Umbilical cord (tissue), 2 donors: Measurements from ENCODE around the gene MCM9. TPM values are rescaled to one million over a fixed set of nuclear protein-coding genes. Genes with fewer than 3 reads are reported as not detected.
A peak's percentile ranks its signal among the peaks of the same experiment; 100 is the strongest.
"Not testable (repeated sequence)": the region's sequence is repeated elsewhere in the genome, so short reads cannot be mapped to it uniquely, and the experiment has no call there.

Experiments used
- DNase-seq: peaks from one replicate; pipeline ENCODE4 v3.0.0-alpha.2; 2015; ENCODE audit warnings: low spot score
- total RNA-seq: library from RNA; depleted of rRNA; stranded (reverse); fragments of >200 nt; gene quantifications from one replicate; pipeline ENCODE4 v1.2.3, GENCODE V29; 2014; ENCODE audit warnings: low replicate concordance; ENCODE audit not compliant: insufficient read depth

MCM9 gene
- total RNA-seq, 1 donor from 2014 or later, result 21.4 TPM

DNA sequence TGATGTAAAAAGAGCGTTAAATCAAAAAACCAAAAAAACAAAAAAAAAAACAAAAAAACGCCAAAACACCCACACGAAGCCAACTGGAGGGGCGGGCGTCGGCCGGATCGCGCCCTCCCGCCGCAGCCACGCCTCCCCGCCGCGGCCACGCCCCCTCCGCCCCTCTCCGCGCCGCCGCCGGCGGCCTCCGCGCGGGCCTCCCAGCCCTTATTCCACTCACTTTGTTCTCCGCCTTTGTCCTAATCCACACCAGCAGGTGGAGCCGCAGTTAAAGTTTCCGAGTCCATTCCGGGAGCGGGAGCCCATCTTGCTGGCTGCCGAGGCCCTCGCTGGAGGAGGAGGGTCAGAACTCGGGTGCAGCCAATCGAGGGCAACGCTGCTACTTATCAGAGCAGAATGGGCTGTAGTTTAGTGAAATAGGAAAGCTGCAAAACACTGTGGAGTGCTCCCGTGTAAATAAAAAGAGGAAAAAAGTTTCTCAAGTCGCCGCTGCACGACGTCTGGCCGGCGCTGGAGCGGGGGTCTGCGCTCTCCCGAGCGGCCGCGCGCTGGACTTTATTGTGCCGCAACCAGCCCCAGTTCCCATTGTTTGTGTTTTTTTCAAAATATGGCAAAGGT, 41.0 kb downstream of the MCM9 start, which contains the start of gene ASF1A:
ASF1A (plus strand) TSS at position 346 of the 618 bp plus-strand sequence; CDS start at position 608, 262 bp downstream.
- peak; percentile 100 for DNase-seq

DNA sequence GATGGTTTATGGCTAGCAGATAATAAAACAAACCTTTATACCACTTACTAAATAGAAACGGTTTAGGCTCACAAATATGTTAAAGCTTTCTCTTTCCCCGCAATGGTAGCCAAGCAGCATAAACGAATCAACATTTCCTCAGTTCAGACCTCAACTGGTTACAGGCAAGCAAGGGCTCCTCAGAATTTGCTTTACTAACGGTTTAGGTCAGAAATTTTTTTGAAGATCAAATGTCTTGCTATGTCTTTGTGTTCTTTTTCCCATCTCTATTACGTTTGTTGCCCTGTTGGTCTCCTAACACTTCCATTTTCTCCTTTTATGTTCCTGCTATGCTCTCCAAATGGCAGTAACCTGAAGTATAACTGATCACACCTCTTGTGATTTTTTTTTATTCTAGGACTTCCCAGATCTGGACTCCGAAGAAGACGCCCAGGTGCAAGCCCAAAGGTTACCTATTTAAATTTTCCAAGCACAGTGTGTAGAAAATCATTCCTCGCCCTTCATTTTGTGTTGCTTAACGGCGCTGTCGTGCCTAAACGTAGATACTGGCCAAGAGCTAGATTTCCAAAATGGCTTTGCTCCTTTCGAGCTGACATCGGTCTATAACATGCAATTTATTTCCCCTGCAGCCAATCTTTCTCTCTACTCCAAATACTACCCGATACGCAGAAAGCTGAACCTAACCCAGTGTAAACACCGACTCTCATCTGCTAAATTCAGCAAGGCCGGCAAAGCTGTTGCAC, 41.7 kb downstream of the MCM9 start:
- peak; percentile 83 for DNase-seq

DNA sequence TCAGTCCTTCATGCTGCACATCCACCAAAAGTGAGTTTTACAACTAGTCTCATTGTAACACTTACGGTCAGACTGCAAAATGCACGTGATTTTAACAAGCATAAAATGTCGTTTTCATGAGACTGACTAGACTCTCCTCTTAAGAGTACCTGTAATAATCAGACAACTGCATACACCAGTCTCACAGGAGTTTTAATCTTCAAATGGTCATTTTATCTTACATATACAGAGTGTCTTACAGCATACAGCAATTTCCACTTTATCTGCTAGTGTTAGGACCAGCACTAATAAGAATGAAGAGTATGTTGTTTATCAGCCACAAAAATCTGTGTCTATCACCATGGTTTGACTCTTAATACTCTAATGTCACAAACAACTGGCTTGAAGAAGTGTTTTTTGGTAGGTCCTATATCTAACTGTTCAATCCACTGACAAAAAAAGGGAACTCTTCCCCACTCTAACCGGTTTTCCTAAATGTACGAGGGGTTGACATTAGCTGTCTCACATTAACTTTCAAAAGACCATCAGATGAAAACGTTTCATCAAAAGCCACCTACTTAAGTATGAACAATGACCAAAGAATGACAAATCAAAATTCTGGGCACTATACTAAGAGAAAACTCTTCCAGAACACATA, 42.5 kb downstream of the MCM9 start:
- no peak for DNase-seq

DNA sequence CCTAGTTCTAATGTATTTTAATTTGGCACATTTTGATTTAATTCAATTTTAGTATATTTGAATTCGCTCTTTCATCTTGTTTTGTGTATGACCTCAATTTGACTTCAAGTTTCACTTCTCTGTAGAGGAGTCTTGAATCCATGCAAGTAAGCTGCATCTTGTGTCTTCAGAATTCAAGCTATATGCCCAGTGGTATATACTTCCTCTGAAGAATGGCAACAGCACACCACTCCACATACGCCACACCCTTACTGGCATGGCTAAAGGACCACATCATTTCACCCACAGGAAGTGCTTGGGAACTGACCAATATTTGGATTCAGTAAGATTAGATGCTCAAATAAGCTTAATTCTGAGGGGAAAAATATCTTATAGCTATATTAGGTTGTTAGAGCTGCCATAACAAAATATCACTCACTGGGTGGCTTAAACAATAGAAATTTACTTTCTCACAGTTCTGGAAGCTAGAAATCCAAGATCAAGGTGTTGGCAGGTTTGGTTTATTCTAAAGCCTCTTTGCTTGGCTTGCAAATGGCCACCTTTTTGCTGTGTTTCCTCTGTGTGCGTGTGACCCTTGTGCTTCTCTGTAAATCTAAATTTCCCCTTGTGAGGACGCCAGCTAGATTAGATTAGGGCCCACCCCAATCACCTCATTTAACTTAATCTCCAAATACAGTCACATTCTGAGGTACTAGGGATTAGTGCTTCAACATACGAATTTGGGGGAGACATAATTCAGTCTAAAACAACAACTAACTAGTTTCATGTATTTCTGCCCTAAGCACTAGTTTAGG, 43.8 kb downstream of the MCM9 start:
- no peak for DNase-seq

DNA sequence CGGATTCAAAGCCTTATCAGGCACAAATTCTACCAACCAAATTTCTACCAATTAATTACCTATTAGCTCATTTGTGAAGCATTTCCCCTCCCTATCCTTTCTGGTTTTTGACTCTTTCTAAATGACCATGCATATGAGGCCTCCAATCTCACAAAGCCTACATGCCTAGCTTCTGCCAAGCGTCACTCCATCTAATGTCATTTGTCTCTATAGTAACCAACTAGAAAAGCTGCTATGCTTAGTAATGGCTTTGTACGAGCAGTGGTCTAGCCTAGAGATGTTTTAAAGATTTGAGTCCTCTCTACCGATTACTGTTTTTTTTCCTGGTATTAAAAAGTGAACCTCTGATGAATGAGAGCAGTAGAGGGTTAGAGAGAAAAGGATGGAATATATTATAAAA, 45.8 kb downstream of the MCM9 start:
- no peak for DNase-seq

DNA sequence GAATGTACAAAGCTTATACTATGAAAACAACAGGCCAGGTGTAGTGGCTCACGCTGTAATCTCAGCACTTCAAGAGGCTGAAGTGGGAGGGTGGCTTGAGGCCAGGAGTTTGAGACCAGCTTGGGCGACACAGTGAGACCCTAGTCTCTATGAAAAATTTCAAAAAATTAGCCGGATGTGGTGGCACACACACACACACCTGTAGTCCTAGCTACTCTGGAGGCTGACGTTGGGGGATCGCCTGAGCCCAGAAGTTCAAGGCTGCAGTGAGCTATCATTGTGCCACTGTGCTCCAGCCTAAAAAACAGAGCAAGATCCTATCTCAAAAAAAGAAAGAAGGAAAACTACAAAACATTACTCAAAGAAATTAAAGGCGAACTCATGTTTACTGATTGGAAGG, 48.3 kb downstream of the MCM9 start:
- no peak for DNase-seq

DNA sequence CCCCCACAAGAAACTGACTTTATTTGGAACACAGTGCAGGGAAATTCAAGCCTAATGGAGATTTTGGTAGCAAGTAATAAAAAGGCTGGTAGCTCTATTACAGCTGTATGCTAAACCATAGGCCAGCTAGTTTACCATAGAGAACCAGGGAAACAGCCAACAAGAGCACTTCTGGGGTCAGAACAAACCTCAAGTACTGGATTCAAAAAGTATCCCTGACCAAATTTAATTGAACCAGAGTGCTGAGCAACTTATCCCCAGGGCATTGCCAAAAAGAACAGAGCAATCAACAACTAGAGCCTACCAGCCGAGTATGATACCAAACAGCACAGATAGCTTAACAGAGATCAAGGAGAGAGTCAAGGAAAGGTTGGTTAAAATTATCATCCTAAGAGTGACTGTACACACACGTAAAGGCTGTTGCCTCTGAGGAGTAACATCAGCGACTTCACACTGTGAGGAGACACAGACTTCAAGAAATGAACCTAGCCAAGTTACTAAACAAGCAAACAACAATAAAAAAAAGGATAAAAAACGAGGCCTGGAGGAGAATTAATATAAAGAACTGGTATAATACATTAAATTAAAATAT, 52.5 kb downstream of the MCM9 start:
- DNase-seq, result no peak

DNA sequence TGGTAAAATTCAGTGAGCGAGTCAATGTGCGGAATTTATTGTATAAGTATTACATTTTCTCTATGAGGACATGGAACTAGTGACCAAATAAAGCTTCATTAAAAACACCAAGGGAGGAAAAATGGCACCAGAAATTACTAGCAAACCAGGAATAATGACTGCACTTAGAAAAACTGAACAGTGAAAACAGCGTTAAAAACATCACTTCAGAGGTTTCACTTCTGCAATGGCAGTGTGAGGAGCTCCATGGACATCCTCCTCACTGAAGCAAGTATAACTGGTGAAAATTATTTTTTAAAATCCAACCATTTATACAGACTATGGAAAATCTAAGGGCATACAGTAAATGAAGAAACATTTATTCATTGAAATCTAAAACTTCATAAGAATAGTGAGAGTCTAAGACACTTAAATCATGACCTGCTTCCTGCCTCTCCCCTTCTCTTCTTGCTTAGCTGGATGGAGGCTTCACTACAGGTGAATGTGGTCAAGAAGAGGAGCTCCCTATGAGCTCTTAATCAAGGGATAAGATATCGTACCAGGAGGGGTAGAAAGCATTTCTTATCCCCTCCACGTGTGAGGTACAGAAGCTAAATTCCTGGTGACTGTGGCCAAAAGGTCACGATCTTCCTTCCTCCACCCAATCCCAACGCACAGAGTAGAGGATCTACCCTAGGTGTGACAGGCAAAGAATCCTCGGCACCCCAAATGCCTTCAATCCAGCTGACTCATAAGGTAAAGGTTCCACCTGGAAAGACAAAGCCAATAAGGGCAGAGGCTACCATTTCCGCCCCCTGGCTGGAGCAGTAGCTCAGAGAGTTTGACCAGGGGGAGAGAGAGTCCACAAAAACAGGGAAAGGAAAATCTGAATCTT, 53.3 kb downstream of the MCM9 start:
- no peak for DNase-seq

DNA sequence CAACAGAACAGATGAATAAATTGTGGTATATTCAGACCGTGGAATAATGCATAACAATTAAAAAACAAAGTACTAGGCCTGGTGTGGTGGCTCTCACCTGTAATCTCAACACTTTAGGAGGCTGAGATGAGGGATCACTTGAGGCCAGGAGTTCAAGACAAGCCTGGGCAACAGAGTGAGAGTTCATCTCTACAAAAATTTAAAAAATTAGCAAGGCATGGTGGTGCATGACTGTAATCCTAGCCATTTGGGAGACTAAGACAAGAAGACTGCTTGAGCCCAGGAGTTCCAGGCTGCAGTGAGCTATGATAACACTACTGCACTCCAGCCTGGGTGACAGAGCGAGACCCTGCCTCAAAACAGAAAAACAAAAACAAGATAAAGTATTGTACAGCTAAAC, 57.2 kb downstream of the MCM9 start:
- no peak for DNase-seq

DNA sequence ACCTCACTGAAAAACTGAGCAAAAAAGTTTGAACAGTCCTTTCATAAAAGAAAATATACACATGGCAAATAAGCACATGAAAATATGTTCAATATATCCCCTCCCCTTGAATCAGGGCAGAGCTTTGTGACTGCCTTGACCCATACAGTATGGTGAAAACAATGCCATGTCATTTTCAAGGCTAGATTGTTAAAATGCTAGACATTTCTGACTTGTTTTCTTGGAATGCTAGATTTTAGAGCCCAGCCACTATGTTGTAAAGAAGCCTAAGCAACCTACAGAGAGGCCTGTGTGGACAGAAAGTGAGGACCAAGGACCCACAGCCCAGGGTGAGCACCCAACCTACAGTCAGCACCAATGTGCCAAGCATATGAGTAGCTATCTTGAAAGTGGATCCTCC, 58.1 kb downstream of the MCM9 start:
- peak; percentile 6 for DNase-seq

DNA sequence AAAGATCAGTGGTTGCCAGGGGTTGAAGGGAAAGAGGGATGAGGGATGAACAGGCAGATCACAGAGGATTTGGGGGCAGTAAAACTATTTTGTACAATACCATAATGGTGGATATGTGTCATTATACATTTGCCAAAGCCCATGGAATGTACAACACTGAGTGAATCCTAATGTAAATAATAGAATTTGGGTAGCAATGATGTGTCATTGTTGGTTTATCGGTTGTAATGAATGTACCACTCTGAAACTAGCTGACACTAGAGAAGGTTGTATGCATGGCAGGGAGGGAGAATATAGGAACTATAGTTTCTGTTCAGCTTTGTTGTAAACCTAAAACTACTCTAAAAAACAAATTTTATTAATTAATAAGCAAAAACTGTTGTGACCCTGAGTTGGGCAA, 58.8 kb downstream of the MCM9 start:
- DNase-seq, result no peak

DNA sequence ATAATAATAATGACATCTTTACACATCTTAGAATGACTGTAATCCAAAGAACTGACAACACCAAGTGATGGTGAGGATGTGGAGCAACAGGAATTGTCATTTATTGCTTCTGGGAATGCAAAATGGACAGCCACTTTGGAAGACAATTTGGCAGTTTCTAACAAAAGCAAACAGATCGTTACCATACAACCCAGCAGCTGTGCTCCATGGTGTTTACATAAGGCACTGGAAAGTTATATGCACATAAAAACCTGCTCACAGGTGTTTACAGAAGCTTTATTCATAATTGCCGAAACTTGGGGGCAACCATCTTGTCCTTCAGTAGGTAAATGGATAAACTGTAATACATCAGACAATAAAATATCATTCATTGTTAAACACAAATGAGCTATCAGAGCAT, 59.3 kb downstream of the MCM9 start:
- DNase-seq, result no peak

DNA sequence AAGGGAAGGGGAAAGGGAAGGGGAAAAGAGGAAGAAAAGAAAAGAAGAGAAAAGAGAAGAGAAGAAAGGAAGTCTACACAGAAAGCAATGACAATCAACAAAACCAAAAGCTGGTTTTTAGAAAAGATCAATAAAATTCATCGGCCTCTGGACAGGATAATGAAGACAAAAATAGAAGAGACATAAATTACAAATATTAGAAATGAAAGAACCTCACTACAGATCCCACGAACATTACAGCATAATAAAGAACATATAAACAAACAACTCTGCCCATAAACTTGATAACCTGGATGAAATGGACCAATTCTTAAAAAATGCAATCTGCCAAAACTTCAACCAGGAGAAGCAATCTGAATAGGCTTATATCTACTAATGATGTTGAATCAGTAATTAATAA, 61.7 kb downstream of the MCM9 start:
- no peak for DNase-seq

DNA sequence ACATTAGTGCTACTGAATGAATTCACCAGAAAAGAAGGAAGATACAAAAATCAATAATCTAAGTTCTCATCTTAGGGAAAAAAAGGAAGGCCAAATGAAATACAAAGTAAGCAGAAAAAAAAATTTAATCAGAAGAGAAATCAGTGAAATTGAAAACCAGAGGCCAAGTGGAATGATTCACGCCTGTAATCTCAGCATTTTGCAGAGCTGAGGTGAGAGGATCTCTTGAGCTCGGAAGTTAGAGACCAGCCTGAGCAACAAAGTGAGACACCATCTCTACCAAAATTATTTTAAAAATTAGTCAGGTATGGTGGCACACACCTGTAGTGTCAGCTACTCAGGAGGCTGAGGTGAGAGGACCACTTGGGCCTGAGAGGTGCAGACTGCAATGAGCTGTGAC, 62.2 kb downstream of the MCM9 start:
- DNase-seq, result no peak

DNA sequence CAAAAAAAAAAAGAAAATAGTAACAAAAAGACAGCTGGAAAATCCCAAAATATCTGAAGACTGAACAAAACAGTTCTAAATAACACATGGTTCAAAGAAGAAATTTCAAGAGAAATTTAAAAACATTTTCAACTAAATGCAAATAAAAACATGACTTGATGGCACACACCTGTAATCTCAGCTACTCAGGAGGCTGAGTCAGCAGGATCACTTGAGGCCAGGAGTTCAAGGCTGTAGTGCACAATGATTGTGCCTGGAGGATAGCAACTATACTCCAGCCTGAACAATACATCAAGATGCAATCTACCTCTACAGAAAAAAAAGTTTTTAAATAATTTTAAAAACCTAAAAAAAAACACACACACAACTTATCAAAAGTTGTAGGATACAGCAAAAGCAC, 62.6 kb downstream of the MCM9 start:
- DNase-seq, result no peak

DNA sequence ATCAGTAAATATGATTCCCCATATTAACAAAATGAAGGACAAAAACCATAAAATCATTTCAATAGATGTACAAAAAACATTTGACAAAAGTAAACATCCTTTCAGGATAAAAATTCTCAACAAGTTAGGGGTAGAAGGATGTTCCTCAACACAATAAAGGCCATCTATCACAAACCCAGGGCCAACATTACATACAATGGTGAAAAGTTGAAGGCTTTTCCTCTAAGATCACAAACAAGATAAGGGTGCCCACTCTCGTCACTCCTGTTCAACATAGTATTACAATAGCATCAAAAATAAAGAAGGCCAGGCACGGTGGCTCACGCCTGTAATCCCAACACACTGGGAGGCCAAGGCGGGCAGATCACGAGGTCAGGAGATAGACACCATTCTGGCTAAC, 63.6 kb downstream of the MCM9 start:
- DNase-seq, result no peak

DNA sequence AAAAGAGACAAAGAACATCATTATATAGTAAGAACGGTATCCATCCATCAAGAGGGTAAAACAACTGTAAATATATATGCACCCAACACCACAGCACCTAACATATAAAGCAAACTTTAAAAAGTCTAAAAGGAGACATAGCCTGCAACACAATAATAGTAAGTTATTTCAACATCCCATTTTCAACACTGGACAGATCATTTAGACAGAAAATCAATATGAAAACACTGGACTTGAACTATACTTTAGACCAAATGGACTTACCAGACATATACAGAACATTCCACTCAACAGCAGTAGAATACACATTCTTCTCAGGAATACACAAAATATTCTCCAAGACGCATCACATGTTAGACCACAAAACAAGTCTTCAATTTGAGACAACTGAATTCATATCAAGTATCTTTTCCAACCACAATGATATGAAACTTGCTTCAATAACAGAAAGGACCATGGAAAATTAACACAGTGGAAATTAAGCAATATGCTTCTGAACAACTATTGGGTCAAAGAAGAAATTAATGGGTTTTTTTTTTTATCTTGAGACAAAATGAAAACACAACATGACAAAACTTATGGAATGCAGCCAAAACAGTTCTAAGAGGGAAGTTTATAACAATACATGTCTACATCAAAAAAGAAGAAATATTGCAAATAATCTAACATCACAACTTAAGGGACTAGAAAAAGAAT, 64.9 kb downstream of the MCM9 start:
- no peak for DNase-seq

DNA sequence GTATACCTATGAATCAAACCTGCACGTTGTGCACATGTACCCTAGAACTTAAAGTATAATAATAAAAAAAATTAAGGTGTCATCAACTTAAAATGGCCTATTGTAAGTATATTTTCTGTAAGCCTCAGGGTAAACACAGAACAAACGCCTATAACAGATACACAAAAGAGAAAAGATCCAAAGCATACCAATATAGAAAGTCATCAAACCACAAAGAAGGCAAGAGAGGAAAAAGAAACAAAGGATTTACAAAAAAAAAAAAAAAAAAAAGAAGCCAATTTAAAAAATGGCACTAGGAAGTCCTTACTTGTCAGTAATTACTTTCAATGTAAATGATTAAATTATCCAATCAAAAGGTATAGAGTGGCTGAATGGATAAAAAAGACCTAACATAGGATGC, 65.6 kb downstream of the MCM9 start:
- DNase-seq, result no peak

DNA sequence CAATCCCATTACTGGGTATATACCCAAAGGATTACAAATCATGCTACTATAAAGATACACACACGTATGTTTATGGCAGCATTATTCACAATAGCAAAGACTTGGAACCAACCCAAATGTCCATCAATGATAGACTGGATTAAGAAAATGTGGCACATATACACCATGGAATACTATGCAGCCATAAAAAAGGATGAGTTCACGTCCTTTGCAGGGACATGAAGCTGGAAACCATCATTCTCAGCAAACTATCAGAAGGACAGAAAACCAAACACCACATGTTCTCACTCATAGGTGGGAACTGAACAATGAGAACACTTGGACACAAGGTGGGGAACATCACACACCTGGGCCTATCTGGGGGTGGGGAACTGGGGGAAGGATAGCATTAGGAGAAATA, 66.1 kb downstream of the MCM9 start:
- not testable (repeated sequence) for DNase-seq

DNA sequence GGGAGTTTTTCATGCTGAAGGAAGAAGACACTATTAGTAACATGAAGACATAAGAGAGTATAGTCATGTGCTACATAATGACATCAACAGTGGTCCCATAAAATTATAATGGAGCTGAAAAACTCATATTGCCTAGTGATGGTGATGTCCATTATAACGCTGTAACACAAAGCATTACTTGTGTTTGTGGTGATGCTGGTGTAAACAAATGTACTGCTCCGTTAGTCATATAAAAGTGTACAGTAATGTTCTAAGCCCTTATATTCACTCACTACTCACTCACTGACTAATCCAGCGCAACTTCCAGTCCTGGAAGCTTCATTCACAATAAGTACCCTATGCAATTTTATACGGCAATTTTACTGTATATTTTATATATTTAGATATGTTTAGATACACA, 67.8 kb downstream of the MCM9 start:
- DNase-seq, result no peak
